GM20000 (cell line): ENCODE data around the gene SULF2.

Experiments used
- DNase-seq: peaks from one replicate; pipeline ENCODE4 v3.0.0; 2012; ENCODE audit warnings: low spot score
- TF ChIP-seq, protein P1 (sequence below): IDR thresholded peaks from 2 replicates; pipeline ENCODE4 v1.5.1; 2012; ENCODE audit warnings: mild to moderate bottlenecking, control low read depth; ENCODE audit errors: extremely low read depth, missing control alignments

SULF2 gene

DNA sequence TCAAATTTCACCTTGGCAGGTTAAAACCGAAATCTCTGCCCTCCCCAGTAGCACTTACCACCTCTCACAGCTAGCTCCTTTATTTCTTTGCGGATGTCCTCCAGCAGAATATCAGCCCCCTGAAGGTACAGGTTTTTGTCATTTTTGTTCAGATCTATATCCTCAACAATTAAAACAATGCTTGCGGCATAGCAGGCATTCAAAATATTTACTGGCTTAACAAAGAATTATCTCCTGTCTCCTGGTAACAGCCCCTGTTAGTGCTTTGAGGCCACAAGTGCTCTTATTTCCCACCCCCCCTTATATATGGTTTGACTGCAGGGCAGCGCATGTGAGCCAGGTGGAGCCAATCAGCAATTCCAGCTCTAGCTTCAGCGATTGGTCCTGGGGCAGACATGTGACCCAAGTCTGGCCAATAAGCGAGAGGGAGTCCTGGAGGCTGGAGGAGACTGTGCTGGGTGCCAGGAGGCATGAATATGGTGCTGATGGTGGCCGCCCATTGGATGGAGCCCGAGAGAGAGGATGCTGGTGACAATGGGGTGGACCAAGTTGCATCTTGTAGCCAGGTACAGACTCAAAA is 21.0 kb downstream of the SULF2 start:
- no peak for DNase-seq
- TF ChIP-seq, protein P1, sequence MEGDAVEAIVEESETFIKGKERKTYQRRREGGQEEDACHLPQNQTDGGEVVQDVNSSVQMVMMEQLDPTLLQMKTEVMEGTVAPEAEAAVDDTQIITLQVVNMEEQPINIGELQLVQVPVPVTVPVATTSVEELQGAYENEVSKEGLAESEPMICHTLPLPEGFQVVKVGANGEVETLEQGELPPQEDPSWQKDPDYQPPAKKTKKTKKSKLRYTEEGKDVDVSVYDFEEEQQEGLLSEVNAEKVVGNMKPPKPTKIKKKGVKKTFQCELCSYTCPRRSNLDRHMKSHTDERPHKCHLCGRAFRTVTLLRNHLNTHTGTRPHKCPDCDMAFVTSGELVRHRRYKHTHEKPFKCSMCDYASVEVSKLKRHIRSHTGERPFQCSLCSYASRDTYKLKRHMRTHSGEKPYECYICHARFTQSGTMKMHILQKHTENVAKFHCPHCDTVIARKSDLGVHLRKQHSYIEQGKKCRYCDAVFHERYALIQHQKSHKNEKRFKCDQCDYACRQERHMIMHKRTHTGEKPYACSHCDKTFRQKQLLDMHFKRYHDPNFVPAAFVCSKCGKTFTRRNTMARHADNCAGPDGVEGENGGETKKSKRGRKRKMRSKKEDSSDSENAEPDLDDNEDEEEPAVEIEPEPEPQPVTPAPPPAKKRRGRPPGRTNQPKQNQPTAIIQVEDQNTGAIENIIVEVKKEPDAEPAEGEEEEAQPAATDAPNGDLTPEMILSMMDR: no peak

DNA sequence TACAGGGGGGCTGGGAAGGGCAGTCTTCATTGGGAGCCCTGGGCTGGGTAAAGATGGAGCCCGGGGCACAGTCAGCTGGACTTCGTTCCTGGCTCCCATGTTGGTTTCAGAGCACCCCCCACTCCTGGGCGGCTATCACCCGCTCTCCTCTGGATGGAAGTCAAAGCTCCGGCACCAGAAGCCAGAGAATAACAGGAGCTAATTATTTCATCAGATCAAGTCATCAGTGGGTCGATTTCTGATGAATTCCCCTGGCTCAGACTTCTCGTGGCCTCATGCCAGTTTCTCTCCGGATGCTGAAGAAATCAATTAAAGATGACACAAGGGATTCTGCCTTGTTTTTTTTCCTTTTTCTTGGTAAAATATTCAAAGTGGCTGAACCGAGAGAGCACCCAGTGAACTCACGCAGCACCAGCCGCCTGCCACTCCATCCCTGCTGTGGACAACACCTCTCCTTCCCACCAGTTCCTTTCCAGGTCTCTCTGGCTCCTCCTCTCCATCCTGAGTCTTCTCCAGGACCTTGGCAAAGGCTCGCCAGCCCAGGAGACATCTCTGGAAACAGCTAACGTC is 22.5 kb downstream of the SULF2 start:
- TF ChIP-seq, protein P1: no peak
- DNase-seq: no peak

DNA sequence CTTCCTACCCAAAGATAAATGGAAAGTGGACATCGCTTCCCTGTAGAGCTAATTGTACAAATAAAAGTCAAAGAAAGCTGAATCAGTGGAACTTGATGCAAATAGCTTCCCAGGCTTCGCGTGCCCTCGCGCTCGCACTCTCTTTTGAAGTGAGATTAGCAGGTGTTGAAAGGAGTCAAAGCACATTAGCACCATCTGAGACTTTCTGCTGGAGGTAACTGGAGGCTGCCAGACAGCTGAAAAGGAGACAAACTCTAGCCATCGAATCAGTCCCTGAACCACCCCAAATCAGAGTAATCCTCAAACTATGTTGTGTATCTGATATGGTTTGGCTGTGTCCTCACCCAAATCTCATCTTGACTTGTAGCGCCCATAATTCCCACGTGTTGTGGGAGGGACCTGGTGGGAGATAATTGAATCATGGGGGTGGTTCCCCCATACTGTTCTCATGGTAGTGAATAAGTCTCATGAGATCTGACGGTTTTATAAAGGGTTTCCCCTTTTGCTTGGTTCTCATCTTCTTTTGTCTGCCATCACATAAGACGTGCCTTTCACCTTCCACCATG is 23.7 kb downstream of the SULF2 start:
- TF ChIP-seq, protein P1: no peak
- no peak for DNase-seq

DNA sequence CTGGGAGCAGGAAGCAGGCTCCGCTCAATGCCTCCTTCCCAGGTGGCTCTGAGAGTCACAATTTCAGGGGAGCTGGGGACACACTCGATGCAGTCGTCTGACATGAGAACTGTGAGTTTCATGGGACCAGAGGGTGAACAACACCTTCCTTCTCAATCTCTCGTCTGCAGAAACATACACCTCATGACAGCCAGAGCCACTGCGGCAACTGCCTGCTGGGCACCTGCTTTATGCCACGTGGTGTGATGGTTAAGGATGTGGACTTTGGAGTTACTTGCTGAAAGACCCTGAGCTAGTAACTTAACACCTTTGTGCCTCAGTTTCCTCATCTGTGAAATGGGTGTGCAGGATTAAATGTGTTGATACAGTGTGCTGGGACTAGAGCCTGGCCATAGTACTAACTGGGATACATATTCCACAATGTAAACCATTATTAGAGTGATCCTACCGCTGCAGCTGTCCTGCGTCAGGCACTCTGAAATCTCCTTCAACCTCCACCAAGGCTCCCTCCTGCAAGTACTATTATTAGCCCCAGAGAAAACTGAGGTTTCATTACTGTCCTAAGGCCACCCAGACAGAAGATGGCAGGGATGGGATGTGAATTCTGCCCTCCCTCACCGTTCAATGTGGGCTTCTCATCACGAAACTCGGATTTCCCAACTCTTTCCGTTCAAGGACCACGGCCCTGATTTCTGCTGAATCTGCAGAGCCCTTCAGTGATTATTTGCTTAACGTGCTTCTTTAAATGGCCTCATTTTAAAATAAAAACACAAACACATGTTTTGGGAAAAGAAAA is 24.4 kb downstream of the SULF2 start:
- TF ChIP-seq, protein P1: no peak
- DNase-seq: no peak

DNA sequence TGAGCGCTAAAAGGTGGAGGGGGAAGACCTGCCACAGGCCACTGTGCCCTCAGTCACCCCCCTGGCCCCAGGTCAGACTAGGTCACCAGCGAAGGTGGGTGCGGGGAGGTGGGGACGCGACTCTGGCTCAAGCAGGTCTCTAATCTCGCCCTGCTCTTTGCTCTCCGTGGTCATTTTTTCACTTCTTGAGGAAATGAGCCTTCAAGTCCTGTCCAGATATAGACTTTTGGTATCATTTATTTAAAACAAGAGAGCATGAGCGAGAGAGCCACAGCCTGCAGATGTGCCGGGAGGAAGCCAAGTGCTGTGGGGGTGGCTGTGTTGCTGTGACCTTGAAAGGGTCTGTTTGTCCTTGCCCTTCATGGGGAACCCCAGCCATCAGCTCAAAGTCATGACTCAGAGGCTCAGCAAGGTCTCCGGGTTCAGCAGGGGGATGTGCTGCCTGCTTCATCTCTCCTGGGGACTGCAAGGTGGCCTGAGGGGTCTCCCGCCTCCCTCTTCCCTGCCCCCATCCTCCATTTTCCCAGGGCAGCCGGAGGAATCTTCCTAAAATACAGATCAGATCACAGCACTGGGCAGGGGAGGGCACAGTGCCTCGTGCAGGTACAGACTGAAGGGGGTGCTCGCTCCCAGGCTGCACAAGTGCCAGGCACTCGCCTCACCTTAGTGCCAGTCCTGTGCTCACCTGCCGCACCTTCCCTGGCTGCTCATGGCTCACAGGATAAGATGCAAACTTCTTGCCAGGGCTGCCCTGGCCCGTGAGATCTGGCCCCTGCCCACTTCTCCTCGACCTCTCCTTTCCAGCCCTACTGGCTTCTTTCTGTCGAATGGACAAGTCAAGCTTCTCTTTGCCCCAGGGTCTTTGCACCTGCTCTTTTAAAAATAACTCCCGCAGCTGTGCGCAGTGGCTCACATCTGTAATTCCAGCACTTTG is 26.5 kb downstream of the SULF2 start:
- TF ChIP-seq, protein P1: no peak
- DNase-seq: no peak

DNA sequence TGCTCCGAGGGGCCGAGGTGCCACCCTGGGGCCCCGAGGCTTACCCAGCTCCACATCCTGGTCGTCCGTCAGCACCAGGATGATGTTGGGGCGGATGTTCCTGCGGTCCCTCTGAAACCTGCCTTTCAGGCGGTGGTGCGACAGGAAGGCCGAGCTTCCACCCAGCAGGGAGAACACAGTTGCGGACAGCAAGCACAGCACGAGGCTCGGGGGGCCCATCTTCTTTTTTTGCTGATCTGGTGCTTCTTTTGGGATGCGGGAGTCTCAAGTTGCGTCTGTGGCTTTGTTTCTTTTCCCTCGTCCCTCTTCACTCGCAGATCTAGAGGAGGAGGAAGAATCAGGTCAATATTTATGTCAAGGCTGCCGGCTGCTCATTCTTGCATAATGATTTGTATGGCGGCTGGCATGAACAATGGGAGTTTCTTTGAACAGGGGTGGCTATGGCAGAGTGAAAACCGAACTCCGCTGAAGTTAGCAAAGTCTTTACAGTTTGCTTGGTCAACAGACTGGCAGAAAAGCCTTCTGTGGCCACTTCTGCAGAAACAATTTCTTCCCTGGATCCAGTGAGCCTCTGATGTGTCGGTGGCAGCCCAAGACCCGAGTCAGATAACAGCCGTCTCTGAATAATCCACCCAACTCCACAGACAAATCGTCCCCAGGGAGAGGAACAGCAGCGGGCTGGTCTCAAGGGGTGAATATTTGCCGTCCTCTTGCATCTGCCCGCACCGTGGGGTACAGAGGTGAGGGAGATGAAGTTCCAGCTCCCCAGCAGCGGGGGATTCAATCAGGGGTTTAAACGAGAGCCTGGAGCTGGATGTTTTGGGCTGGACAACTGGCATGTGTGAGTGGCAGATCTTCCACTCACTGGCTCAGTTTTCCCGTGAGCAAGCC is 27.9 kb downstream of the SULF2 start:
- DNase-seq: no peak
- TF ChIP-seq, protein P1: no peak
